AG09319 (cell line): ENCODE measurements around the gene KIF2B.
"Not testable (repeated sequence)": the region's sequence is repeated elsewhere in the genome, so short reads cannot be mapped to it uniquely, and the experiment has no call there.

ENCODE experiments used
- DNase-seq: peaks from one replicate; pipeline ENCODE4 v3.0.0-alpha.2; 2010; ENCODE audit warnings: low read depth; ENCODE audit errors: extremely low read depth
- TF ChIP-seq, protein P1 (sequence below): IDR thresholded peaks from 2 replicates; pipeline ENCODE4 v1.5.1; 2011; ENCODE audit warnings: low read depth, mild to moderate bottlenecking, inconsistent platforms, low read length, moderate library complexity

KIF2B gene

DNA sequence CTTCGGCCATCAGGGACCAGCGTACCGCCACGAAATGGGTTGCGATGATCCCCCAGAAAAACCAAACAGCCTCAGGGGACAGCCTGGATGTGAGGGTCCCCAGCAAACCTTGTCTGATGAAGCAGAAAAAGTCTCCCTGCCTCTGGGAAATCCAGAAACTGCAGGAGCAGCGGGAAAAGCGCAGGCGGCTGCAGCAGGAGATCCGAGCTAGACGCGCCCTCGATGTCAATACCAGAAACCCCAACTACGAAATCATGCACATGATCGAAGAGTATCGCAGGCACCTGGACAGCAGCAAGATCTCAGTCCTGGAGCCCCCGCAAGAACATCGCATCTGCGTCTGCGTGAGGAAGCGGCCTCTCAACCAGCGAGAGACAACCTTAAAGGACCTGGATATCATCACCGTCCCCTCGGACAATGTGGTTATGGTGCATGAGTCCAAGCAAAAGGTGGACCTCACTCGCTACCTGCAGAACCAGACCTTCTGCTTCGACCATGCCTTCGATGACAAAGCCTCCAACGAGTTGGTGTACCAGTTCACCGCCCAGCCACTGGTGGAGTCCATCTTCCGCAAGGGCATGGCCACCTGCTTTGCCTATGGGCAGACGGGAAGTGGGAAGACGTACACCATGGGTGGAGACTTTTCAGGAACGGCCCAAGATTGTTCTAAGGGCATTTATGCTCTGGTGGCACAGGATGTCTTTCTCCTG is 769 bp downstream of the KIF2B start:
- TF ChIP-seq, protein P1, sequence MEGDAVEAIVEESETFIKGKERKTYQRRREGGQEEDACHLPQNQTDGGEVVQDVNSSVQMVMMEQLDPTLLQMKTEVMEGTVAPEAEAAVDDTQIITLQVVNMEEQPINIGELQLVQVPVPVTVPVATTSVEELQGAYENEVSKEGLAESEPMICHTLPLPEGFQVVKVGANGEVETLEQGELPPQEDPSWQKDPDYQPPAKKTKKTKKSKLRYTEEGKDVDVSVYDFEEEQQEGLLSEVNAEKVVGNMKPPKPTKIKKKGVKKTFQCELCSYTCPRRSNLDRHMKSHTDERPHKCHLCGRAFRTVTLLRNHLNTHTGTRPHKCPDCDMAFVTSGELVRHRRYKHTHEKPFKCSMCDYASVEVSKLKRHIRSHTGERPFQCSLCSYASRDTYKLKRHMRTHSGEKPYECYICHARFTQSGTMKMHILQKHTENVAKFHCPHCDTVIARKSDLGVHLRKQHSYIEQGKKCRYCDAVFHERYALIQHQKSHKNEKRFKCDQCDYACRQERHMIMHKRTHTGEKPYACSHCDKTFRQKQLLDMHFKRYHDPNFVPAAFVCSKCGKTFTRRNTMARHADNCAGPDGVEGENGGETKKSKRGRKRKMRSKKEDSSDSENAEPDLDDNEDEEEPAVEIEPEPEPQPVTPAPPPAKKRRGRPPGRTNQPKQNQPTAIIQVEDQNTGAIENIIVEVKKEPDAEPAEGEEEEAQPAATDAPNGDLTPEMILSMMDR: no peak
- no peak for DNase-seq

DNA sequence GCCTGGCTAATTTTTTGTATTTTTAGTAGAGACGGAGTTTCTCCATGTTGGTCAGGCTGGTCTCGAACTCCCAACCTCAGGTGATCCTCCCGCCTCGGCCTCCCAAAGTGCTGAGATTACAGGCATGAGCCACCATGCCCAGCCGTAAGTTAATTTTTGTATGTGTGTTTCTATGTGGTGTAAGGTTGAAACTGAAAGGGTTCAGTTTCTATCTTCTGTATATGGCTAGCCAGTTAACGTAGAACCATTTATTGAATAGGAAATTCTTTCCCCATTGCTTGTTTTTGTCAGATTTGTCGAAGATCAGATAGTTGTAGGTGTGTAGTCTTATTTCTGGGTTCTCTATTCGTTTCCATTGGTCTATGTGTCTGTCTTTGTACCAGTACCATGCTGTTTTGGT is 12.0 kb downstream of the KIF2B start:
- not testable (repeated sequence) for DNase-seq

DNA sequence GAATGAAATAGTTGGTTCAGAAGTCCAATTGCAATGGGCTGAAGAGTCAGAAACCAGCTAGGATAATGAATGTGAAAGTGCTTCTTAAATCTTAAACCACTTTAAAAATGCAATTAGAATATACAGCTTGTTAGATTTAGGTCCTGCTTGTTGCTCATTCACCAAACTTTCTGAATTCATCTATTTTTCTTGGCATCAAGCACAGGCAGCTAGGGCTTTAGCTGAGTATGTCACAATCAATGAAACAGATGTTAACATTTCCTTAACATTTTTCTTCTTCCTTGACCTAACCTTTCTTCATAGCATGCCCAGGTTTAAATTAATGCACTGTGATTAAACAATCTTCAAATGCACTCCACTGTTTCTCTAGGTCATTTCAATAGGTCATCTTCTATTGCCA is 14.4 kb downstream of the KIF2B start:
- no peak for DNase-seq
- TF ChIP-seq, protein P1: no peak

DNA sequence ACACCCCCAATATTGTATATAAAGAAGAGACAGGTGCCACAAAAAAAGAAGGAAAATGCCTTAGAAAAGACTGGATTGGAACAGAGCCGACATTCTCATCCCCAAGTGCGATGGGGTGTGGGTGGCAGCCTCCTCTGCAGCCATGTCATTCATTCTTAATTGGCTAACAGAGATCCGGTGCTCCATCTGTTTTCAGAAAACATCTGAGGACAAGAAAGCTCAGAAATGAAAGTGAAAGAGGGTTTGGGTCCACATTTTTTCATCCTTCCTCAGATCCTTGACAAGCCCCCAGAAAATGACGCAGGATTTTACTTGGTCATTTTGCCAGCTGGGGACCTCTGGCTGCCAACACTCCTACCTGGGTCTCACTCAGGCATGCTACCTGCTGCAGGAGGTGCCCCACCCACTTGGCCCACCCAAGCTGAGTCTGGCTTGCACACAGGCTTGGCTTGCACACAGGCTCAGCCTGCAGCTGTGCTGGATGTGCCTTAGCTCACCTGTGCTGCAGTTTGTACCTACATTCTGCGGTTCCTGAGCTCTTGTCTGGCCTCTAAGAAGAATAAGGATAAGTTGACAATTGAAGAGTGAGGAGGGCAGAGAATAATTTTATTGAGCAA is 21.9 kb downstream of the KIF2B start:
- TF ChIP-seq, protein P1: no peak
- no peak for DNase-seq

DNA sequence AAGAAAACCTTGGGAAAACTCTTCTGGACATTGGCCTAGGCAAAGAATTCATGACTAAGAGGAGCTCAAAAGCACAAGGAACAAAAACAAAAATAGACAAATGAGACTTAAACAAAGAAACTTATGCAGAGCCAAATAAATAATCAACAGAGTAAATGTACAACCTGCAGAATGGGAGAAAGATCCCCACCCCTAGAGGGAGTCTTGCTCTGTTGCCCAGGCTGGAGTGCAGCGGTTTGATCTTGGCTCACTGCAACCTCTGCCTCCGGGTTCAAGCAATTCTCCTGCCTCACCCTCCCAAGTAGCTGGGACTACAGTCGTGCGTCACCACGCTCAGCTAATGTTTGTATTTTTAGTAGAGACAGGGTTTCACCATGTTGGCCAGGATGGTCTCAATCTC is 48.4 kb downstream of the KIF2B start:
- not testable (repeated sequence) for DNase-seq
